CD14-positive monocyte (primary cell): Measurements from ENCODE around the gene CATSPER4. TPM values are rescaled to one million over a fixed set of nuclear protein-coding genes. Genes with fewer than 3 reads are reported as not detected.

Source experiments
- DNase-seq, 3 donors: peaks; one replicate each; pipeline ENCODE4 v3.0.0-alpha.2; 2011 to 2022
- H2AFZ ChIP-seq: 2 replicates; pipeline ENCODE4 v1.6.0; 2012; ENCODE audit warnings: mild to moderate bottlenecking, low read depth, low read length, inconsistent platforms; ENCODE audit not compliant: insufficient read depth, poor library complexity, severe bottlenecking
- H3K27ac ChIP-seq, 2 donors: 1 replicate in 1 of 2; 2 replicates in 1 of 2; pipeline ENCODE4 v1.5.1; 2012 to 2013; ENCODE audit warnings: low read length in 2 of 2, control low read depth in 1 of 2, inconsistent platforms in 1 of 2, low read depth in 1 of 2, mild to moderate bottlenecking in 1 of 2
- H3K27me3 ChIP-seq, 2 donors: one replicate each; pipeline versions ENCODE4 v1.6.0 to v1.6.1; 2011 to 2013; ENCODE audit warnings: low read length in 2 of 2; ENCODE audit not compliant: control insufficient read depth in 2 of 2, insufficient read depth in 2 of 2
- H3K36me3 ChIP-seq, 2 donors: replicated peaks in 1 of 2; 1 replicate in 1 of 2; 2 replicates in 1 of 2; pipeline versions ENCODE4 v1.5.1 to v1.6.1; 2012 to 2013; ENCODE audit warnings: low read length in 2 of 2, control low read depth in 1 of 2, inconsistent platforms in 1 of 2, mild to moderate bottlenecking in 1 of 2; ENCODE audit not compliant: insufficient read depth in 2 of 2, control insufficient read depth in 1 of 2
- H3K4me1 ChIP-seq, 2 donors: 1 replicate in 1 of 2; 2 replicates in 1 of 2; pipeline versions ENCODE4 v1.5.1 to v1.6.1; 2012 to 2013; ENCODE audit warnings: low read length in 2 of 2, control low read depth in 1 of 2, inconsistent platforms in 1 of 2, mild to moderate bottlenecking in 1 of 2, moderate library complexity in 1 of 2; ENCODE audit not compliant: insufficient read depth in 2 of 2, control insufficient read depth in 1 of 2
- H3K4me2 ChIP-seq: replicated peaks from 2 replicates; pipeline ENCODE3; 2012; ENCODE audit warnings: low read length, moderate library complexity, mild to moderate bottlenecking; ENCODE audit not compliant: poor library complexity, severe bottlenecking; ENCODE audit errors: extremely low read depth
- H3K4me3 ChIP-seq, 3 experiments: fragments of 200-600 bp in 1 of 3; sonication (generic) in 1 of 3; replicated peaks in 1 of 3; 1 replicate in 2 of 3; 2 replicates in 1 of 3; pipeline ENCODE4 v1.5.1; 2011 to 2013; ENCODE audit warnings: low read length in 3 of 3, mild to moderate bottlenecking in 3 of 3, control low read depth in 2 of 3, low read depth in 2 of 3, inconsistent platforms in 1 of 3, moderate library complexity in 1 of 3
- H3K79me2 ChIP-seq: 2 replicates; pipeline ENCODE4 v1.6.0; 2012; ENCODE audit warnings: mild to moderate bottlenecking, control low read depth, inconsistent platforms, low read length, moderate library complexity; ENCODE audit not compliant: insufficient read depth
- H3K9ac ChIP-seq: 2 replicates; pipeline ENCODE4 v1.6.0; 2017; ENCODE audit warnings: low read length, mild to moderate bottlenecking; ENCODE audit not compliant: insufficient read depth, poor library complexity, severe bottlenecking
- H3K9me3 ChIP-seq, 2 donors: replicated peaks in 1 of 2; 1 replicate in 1 of 2; 2 replicates in 1 of 2; pipeline versions ENCODE4 v1.5.1 to v1.6.1; 2012 to 2013; ENCODE audit warnings: low read length in 2 of 2, control low read depth in 1 of 2; ENCODE audit not compliant: control insufficient read depth in 1 of 2, insufficient read depth in 1 of 2
- H4K20me1 ChIP-seq: 2 replicates; pipeline ENCODE4 v1.6.0; 2012; ENCODE audit warnings: mild to moderate bottlenecking, low read length, control low read depth, moderate library complexity; ENCODE audit not compliant: insufficient read depth
- H3K27ac Mint-ChIP-seq, 7 donors: one replicate each; pipeline ENCODE4 v1.8.0; 2020; ENCODE audit warnings: mild to moderate bottlenecking in 7 of 7, mixed read lengths in 7 of 7, moderate library complexity in 6 of 7, inconsistent platforms in 2 of 7
- H3K27me3 Mint-ChIP-seq, 3 donors: one replicate each; pipeline ENCODE4 v1.8.0; 2021 to 2022; ENCODE audit warnings: low read depth in 3 of 3, mild to moderate bottlenecking in 3 of 3, mixed read lengths in 3 of 3, moderate library complexity in 3 of 3, inconsistent platforms in 1 of 3
- H3K36me3 Mint-ChIP-seq, 2 donors: one replicate each; pipeline ENCODE4 v1.8.0; 2020; ENCODE audit warnings: mixed read lengths in 2 of 2, inconsistent platforms in 1 of 2, mild to moderate bottlenecking in 1 of 2
- H3K4me1 Mint-ChIP-seq: one replicate; pipeline ENCODE4 v1.8.0; 2020; ENCODE audit warnings: mild to moderate bottlenecking, mixed read lengths
- H3K4me3 Mint-ChIP-seq, 2 donors: one replicate each; pipeline ENCODE4 v1.8.0; 2020; ENCODE audit warnings: mild to moderate bottlenecking in 2 of 2, mixed read lengths in 2 of 2, moderate library complexity in 1 of 2
- H3K9me3 Mint-ChIP-seq, 7 donors: one replicate each; pipeline ENCODE4 v1.8.0; 2020 to 2022; ENCODE audit warnings: mixed read lengths in 7 of 7, mild to moderate bottlenecking in 6 of 7, moderate library complexity in 6 of 7, inconsistent platforms in 2 of 7
- WGBS: methylation state at CpG from one replicate; pipeline ENCODE4 v1.1.5; 2013; ENCODE audit warnings: missing lambda C conversion rate; ENCODE audit not compliant: insufficient coverage; 5-methylcytosine and 5-hydroxymethylcytosine counted together
- intact Hi-C, 2 donors: fragments of 100-400 bp; cut with micrococcal nuclease; formaldehyde crosslinking; loops; one replicate each; pipeline versions ENCODE4 v1.15.0 to v1.15.1; 2023
- polyA plus RNA-seq, 3 donors: library from polyadenylated mRNA; depleted of rRNA in 1 of 3; unstranded in 2 of 3; stranded (reverse) in 1 of 3; fragments of 300-500 nt in 2 of 3; fragments of >200 nt in 1 of 3; fragmentation: Illumina TruSeq in 2 of 3; gene quantifications; 1 replicate in 2 of 3; 2 replicates in 1 of 3; pipeline ENCODE4 v1.2.3, GENCODE V29; 2012 to 2021
- TF ChIP-seq, protein P1 (sequence below): fragments of 200-600 bp; IDR thresholded peaks from one replicate; pipeline ENCODE4 v1.8.0; 2022; ENCODE audit warnings: antibody characterized with exemption, mild to moderate bottlenecking

Gene CATSPER4
- polyA plus RNA-seq, 3 donors = not detected

DNA sequence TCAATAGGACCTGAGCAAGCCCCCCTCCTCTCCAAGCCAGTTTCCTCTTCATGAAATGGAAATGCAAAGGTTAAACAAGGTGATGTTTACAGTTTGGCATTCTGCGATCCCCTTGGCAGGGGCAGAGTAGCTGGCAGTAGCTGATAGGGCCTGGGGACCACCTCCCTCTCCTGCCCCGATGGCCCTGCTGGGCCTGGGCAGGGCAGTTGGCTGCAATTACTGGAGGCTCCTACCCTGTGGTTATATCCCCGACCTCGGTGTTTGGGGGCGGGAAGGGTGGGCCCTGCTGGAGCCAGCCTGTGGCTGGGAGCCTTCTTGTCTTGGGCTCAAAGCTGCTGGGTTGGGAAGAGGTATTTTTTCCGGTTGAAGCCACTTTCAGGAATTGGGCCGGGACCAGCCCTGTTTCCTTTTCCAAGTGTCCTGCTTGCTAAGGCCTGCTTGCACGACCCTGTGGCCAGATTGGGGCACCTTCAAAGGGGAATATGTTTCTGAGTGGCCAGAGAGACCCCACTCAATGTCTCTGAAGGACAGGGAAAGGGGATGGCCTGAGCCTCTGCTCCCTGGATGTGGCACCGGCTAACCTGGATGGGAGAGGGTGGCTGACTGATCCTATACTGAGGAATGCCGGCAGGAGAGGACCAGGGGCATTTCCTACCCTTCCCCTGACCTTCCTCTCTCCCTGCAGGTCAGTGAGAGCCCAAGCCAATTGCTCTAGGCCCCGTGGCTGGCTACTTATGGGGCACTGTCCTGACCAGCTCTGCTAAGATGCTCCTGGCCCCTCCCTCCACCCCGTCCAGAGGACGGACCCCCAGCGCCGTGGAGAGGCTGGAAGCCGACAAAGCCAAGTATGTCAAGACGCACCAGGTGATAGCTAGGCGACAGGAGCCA is 29.6 kb upstream of the CATSPER4 start:
- H3K4me1 Mint-ChIP-seq = peaks cover 23% of the 10 kb centered on the region
- H3K27me3 Mint-ChIP-seq = peaks cover 70 to 79% (median 71%) of the 10 kb centered on the region in 3 donors
- intact Hi-C loops = loop anchor here in 1 of 2 donors (5.0 kb wide), 2 partner anchors 38 to 53 kb away; no protein-coding TSS in a partner anchor
- TF ChIP-seq, protein P1, sequence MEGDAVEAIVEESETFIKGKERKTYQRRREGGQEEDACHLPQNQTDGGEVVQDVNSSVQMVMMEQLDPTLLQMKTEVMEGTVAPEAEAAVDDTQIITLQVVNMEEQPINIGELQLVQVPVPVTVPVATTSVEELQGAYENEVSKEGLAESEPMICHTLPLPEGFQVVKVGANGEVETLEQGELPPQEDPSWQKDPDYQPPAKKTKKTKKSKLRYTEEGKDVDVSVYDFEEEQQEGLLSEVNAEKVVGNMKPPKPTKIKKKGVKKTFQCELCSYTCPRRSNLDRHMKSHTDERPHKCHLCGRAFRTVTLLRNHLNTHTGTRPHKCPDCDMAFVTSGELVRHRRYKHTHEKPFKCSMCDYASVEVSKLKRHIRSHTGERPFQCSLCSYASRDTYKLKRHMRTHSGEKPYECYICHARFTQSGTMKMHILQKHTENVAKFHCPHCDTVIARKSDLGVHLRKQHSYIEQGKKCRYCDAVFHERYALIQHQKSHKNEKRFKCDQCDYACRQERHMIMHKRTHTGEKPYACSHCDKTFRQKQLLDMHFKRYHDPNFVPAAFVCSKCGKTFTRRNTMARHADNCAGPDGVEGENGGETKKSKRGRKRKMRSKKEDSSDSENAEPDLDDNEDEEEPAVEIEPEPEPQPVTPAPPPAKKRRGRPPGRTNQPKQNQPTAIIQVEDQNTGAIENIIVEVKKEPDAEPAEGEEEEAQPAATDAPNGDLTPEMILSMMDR = no peak
- no peaks in the 10 kb centered on the region for H3K79me2 ChIP-seq
- H3K27ac Mint-ChIP-seq = peak overlapping the region in 1 of 7 donors; percentile 70
- WGBS = 68% methylated on average over 17 of the region's 18 CpGs
- H3K9ac ChIP-seq = peak overlapping the region; percentile 40
- H2AFZ ChIP-seq = peak overlapping the region; percentile 85
- H3K36me3 Mint-ChIP-seq = peaks cover 0 to 2% of the 10 kb centered on the region in 2 donors
- peak overlapping the region in 1 of 2 donors; percentile 85 for H3K4me3 Mint-ChIP-seq
- no peak for DNase-seq
- no peaks in the 10 kb centered on the region for H4K20me1 ChIP-seq
- H3K27ac ChIP-seq = no peak overlapping the region
- peak overlapping the region; percentile 88 for H3K4me2 ChIP-seq
- H3K9me3 Mint-ChIP-seq = peaks cover 0 to 8% (median 0%) of the 10 kb centered on the region in 7 donors
- H3K27me3 ChIP-seq = peaks cover 15 to 66% of the 10 kb centered on the region in 2 donors
- H3K4me1 ChIP-seq = peaks cover 22 to 31% of the 10 kb centered on the region in 2 donors
- H3K36me3 ChIP-seq = no peaks in the 10 kb centered on the region
- H3K9me3 ChIP-seq = no peaks in the 10 kb centered on the region
- H3K4me3 ChIP-seq = peak overlapping the region in 1 of 3 experiments; percentile 75

DNA sequence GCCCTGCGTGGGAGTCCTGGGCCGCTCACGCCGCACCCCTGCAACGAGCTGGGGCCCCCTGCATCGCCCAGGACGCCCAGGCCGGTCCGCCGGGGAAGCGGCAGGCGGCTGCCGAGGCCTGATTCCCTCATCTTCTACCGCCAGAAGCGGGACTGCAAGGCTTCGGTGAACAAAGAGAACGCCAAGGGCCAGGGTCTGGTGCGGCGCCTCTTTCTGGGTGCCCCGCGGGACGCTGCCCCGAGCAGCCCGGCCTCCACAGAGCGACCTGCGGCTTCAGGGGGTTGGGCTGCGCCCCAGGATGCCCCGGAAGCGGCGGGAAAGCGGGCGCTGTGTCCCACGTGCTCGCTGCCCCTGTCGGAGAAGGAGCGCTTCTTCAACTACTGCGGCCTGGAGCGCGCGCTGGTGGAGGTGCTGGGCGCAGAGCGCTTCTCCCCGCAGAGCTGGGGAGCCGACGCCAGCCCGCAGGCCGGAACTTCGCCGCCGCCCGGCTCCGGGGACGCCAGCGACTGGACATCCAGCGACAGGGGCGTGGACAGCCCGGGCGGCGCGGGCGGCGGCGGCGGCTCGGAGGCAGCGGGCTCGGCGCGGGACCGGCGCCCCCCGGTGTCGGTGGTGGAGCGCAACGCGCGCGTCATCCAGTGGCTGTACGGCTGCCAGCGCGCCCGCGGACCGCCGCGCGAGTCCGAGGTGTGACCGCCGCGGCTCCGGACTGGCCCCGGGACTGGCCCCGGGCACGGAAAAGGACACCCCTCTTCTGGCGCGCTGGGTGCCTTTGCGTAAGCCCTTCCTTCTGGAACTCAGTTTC is 28.8 kb upstream of the CATSPER4 start:
- Histone ChIP-seq H3K9ac (peak overlapping the region; percentile 40), H3K4me3 (peak overlapping the region; percentile 26 to 75 (median 34)), H3K9me3 (no peaks in the 10 kb centered on the region), H2AFZ (peak overlapping the region; percentile 85), H3K79me2 (no peaks in the 10 kb centered on the region), H3K27me3 (peaks cover 13 to 57% of the 10 kb centered on the region in 2 donors), H3K4me1 (peaks cover 22 to 31% of the 10 kb centered on the region in 2 donors), H3K4me2 (peak overlapping the region; percentile 88), H4K20me1 (no peaks in the 10 kb centered on the region), H3K27ac (no peak overlapping the region), H3K36me3 (no peaks in the 10 kb centered on the region)
- peaks cover 22% of the 10 kb centered on the region for H3K4me1 Mint-ChIP-seq
- peak; percentile 43 to 61 (median 47) for DNase-seq
- H3K27me3 Mint-ChIP-seq = peaks cover 66 to 70% (median 67%) of the 10 kb centered on the region in 3 donors
- H3K27ac Mint-ChIP-seq = no peak overlapping the region
- WGBS = 4% methylated on average over 98 of the region's 98 CpGs
- intact Hi-C loops = loop anchor here in 1 of 2 donors (5.0 kb wide), 2 partner anchors 39 to 54 kb away; no protein-coding TSS in a partner anchor
- TF ChIP-seq, protein P1 = peak; percentile 9
- peak overlapping the region; percentile 74 to 92 for H3K4me3 Mint-ChIP-seq
- peaks cover 0 to 2% of the 10 kb centered on the region in 2 donors for H3K36me3 Mint-ChIP-seq
- peaks cover 0 to 8% (median 0%) of the 10 kb centered on the region in 7 donors for H3K9me3 Mint-ChIP-seq
